ENCODE data around the gene SLCO6A1.

SLCO6A1 gene

GRCh38 chr5:102498271-102499034 is at the start of gene SLCO6A1:
Gene SLCO6A1 (minus strand): TSS chr5:102499001. CDS start chr5:102498844, 157 bp downstream.
- no peak within 1 kb of the TSS for H3K9ac ChIP-seq (ENCODE audit: insufficient read length)
- no peak for TF ChIP-seq FOXP2 (optimal IDR thresholded peaks at IDR 0.05; ENCODE audit: control extremely low read depth, extremely low read length, insufficient read depth)
- H3K4me3 ChIP-seq, result no peak within 1 kb of the TSS
- no peak within 1 kb of the TSS for H3K27ac ChIP-seq
- no peaks in the 10 kb centered on the region for H3K9me3 ChIP-seq (ENCODE audit: low read depth, low read length)
- H3K36me3 ChIP-seq (ENCODE audit: insufficient read depth, low read length), result no peaks in the 10 kb centered on the region
- no peak for DNase-seq (ENCODE audit: low read depth, low spot score)

- Histone ChIP-seq H3K36me3 (ENCODE audit: insufficient read depth, low read length) (no peaks in the 10 kb centered on the region), H3K9me3 (ENCODE audit: low read depth, low read length) (no peaks in the 10 kb centered on the region), H3K27ac (no peak overlapping the region), H3K9ac (ENCODE audit: insufficient read length) (no peak overlapping the region), H3K4me3 (no peak overlapping the region)
- TF ChIP-seq POLR2AphosphoS5 (IDR thresholded peaks at IDR 0.05; ENCODE audit: borderline replicate concordance, low read depth, low read length) (no peak), FOXP2 (optimal IDR thresholded peaks at IDR 0.05; ENCODE audit: control extremely low read depth, extremely low read length, insufficient read depth) (no peak), EZH2 (IDR thresholded peaks at IDR 0.05) (no peak)
- DNase-seq (ENCODE audit: low read depth, low spot score), result no peak
These were observed 48.6 kb upstream of the SLCO6A1 start for GRCh38 chr5:102547141-102548035.

GRCh38 chr5:102545175-102545574 is 46.4 kb upstream of the SLCO6A1 start:
- Histone ChIP-seq H3K36me3 (ENCODE audit: insufficient read depth, low read length) (no peaks in the 10 kb centered on the region), H3K9me3 (ENCODE audit: low read depth, low read length) (no peaks in the 10 kb centered on the region), H3K9ac (ENCODE audit: insufficient read length) (no peak overlapping the region), H3K4me3 (no peak overlapping the region), H3K27ac (no peak overlapping the region)
- TF ChIP-seq FOXP2 (optimal IDR thresholded peaks at IDR 0.05; ENCODE audit: control extremely low read depth, extremely low read length, insufficient read depth) (no peak), EZH2 (IDR thresholded peaks at IDR 0.05) (no peak), POLR2AphosphoS5 (IDR thresholded peaks at IDR 0.05; ENCODE audit: borderline replicate concordance, low read depth, low read length) (no peak)
- no peak for DNase-seq (ENCODE audit: low read depth, low spot score)

- Histone ChIP-seq H3K9me3 (ENCODE audit: low read depth, low read length) (no peaks in the 10 kb centered on the region), H3K9ac (ENCODE audit: insufficient read length) (no peak overlapping the region), H3K27ac (no peak overlapping the region), H3K36me3 (ENCODE audit: insufficient read depth, low read length) (no peaks in the 10 kb centered on the region), H3K4me3 (no peak overlapping the region)
- no peak for TF ChIP-seq EZH2 (IDR thresholded peaks at IDR 0.05)
- TF ChIP-seq FOXP2 (optimal IDR thresholded peaks at IDR 0.05; ENCODE audit: control extremely low read depth, extremely low read length, insufficient read depth), result no peak
- TF ChIP-seq POLR2AphosphoS5 (IDR thresholded peaks at IDR 0.05; ENCODE audit: borderline replicate concordance, low read depth, low read length), result no peak
- DNase-seq (ENCODE audit: low read depth, low spot score), result no peak
These were observed 43.3 kb upstream of the SLCO6A1 start for GRCh38 chr5:102542057-102542456.

- H3K36me3 ChIP-seq (ENCODE audit: insufficient read depth, low read length), result no peaks in the 10 kb centered on the region
- no peaks in the 10 kb centered on the region for H3K9me3 ChIP-seq (ENCODE audit: low read depth, low read length)
- H3K9ac ChIP-seq (ENCODE audit: insufficient read length), result no peak overlapping the region
- DNase-seq (ENCODE audit: low read depth, low spot score), result no peak
- no peak overlapping the region for H3K27ac ChIP-seq
- no peak overlapping the region for H3K4me3 ChIP-seq
- TF ChIP-seq POLR2AphosphoS5 (IDR thresholded peaks at IDR 0.05; ENCODE audit: borderline replicate concordance, low read depth, low read length) (no peak), EZH2 (IDR thresholded peaks at IDR 0.05) (no peak), FOXP2 (optimal IDR thresholded peaks at IDR 0.05; ENCODE audit: control extremely low read depth, extremely low read length, insufficient read depth) (no peak)
These were observed 41.4 kb upstream of the SLCO6A1 start for GRCh38 chr5:102539996-102540728.

- no peak overlapping the region for H3K9ac ChIP-seq (ENCODE audit: insufficient read length)
- H3K27ac ChIP-seq, result no peak overlapping the region
- no peak for TF ChIP-seq POLR2AphosphoS5 (IDR thresholded peaks at IDR 0.05; ENCODE audit: borderline replicate concordance, low read depth, low read length)
- no peaks in the 10 kb centered on the region for H3K9me3 ChIP-seq (ENCODE audit: low read depth, low read length)
- no peaks in the 10 kb centered on the region for H3K36me3 ChIP-seq (ENCODE audit: insufficient read depth, low read length)
- no peak for DNase-seq (ENCODE audit: low read depth, low spot score)
- H3K4me3 ChIP-seq, result no peak overlapping the region
These were observed 40.8 kb upstream of the SLCO6A1 start for GRCh38 chr5:102539562-102539961.

- no peaks in the 10 kb centered on the region for H3K9me3 ChIP-seq (ENCODE audit: low read depth, low read length)
- no peak for DNase-seq (ENCODE audit: low read depth, low spot score)
- no peak for TF ChIP-seq POLR2AphosphoS5 (IDR thresholded peaks at IDR 0.05; ENCODE audit: borderline replicate concordance, low read depth, low read length)
- TF ChIP-seq FOXP2 (optimal IDR thresholded peaks at IDR 0.05; ENCODE audit: control extremely low read depth, extremely low read length, insufficient read depth), result no peak
- no peak for TF ChIP-seq EZH2 (IDR thresholded peaks at IDR 0.05)
- H3K9ac ChIP-seq (ENCODE audit: insufficient read length), result no peak overlapping the region
- H3K27ac ChIP-seq, result no peak overlapping the region
- no peak overlapping the region for H3K4me3 ChIP-seq
- no peaks in the 10 kb centered on the region for H3K36me3 ChIP-seq (ENCODE audit: insufficient read depth, low read length)
These were observed 38.2 kb upstream of the SLCO6A1 start for GRCh38 chr5:102537011-102537410.

- DNase-seq (ENCODE audit: low read depth, low spot score), result no peak
- H3K4me3 ChIP-seq, result no peak overlapping the region
- TF ChIP-seq EZH2 (IDR thresholded peaks at IDR 0.05) (no peak), FOXP2 (optimal IDR thresholded peaks at IDR 0.05; ENCODE audit: control extremely low read depth, extremely low read length, insufficient read depth) (no peak), POLR2AphosphoS5 (IDR thresholded peaks at IDR 0.05; ENCODE audit: borderline replicate concordance, low read depth, low read length) (no peak)
These were observed 37.6 kb upstream of the SLCO6A1 start for GRCh38 chr5:102536323-102536928.

More at GRCh38 chr5:102536323-102536928, 37.6 kb upstream of the SLCO6A1 start:
- Histone ChIP-seq H3K9me3 (ENCODE audit: low read depth, low read length) (no peaks in the 10 kb centered on the region), H3K36me3 (ENCODE audit: insufficient read depth, low read length) (no peaks in the 10 kb centered on the region), H3K9ac (ENCODE audit: insufficient read length) (no peak overlapping the region), H3K27ac (no peak overlapping the region)

Data from SK-N-MC (cell line).